GM12878 (cell line): ENCODE results near the gene SLC39A8. TPM values are rescaled to one million over a fixed set of nuclear protein-coding genes. Genes with fewer than 3 reads are reported as not detected.

Source experiments
- CBX3 ChIP-seq: fragments of 200-600 bp; sonication (generic); IDR thresholded peaks from 2 replicates; pipeline ENCODE4 v1.6.1; 2016; ENCODE audit warnings: low read depth, borderline replicate concordance
- FOS ChIP-seq: IDR thresholded peaks from 3 replicates; pipeline ENCODE4 v1.6.1; 2011; ENCODE audit warnings: borderline replicate concordance; ENCODE audit not compliant: insufficient read length; ENCODE audit errors: extremely low read depth
- FOXM1 ChIP-seq: IDR thresholded peaks from 2 replicates; pipeline ENCODE4 v1.6.1; 2012; ENCODE audit warnings: low read depth, mild to moderate bottlenecking, inconsistent platforms, low read length, moderate library complexity
- JUND ChIP-seq: IDR thresholded peaks from 2 replicates; pipeline ENCODE4 v1.6.1; 2012; ENCODE audit warnings: low read depth, mild to moderate bottlenecking, low read length, improper control_type of control experiment, moderate library complexity
- MTA2 ChIP-seq: fragments of 450-650 bp; IDR thresholded peaks from 2 replicates; pipeline ENCODE4 v1.6.1; 2016; ENCODE audit warnings: low read depth, mild to moderate bottlenecking, moderate library complexity
- NRF1 ChIP-seq: conservative IDR thresholded peaks from 2 replicates; pipeline ENCODE4 v1.6.1; 2011; ENCODE audit warnings: mild to moderate bottlenecking, low read depth, low read length, improper control_type of control experiment
- PML ChIP-seq: IDR thresholded peaks from 2 replicates; pipeline ENCODE4 v1.6.1; 2012; ENCODE audit warnings: low read length, inconsistent platforms
- RB1 ChIP-seq: fragments of 450-650 bp; formaldehyde crosslinking; IDR thresholded peaks from 2 replicates; pipeline ENCODE4 v1.6.1; 2017; ENCODE audit warnings: mild to moderate bottlenecking, borderline replicate concordance
- SIN3A ChIP-seq: IDR thresholded peaks from 2 replicates; pipeline ENCODE4 v1.6.1; 2012; ENCODE audit warnings: low read depth, low read length, improper control_type of control experiment
- YBX1 ChIP-seq: fragments of 450-650 bp; IDR thresholded peaks from 2 replicates; pipeline ENCODE4 v1.6.1; 2016; ENCODE audit warnings: antibody characterized with exemption
- ZNF217 ChIP-seq: fragments of 450-650 bp; IDR thresholded peaks from 2 replicates; pipeline ENCODE4 v1.6.1; 2017; ENCODE audit warnings: antibody characterized with exemption, mild to moderate bottlenecking
- polyA plus RNA-seq, 11 experiments: library from polyadenylated mRNA; depleted of rRNA in 4 of 11; unstranded in 6 of 11; stranded (reverse) in 5 of 11; fragments of >200 nt; fragmentation: Nextera tagmentation in 4 of 11; fragmentation: Illumina TruSeq in 1 of 11; extraction: Ambion mirVana in 4 of 11; extraction: Trizol in 1 of 11; gene quantifications; 1 replicate in 1 of 11; 2 replicates in 10 of 11; pipeline versions ENCODE4 v1.2.1 to v1.2.3, GENCODE V29; 2011 to 2016; ENCODE audit warnings: inconsistent platforms in 2 of 11, missing spikeins in 2 of 11, low read depth in 1 of 11
- total RNA-seq, 4 experiments: library from RNA; depleted of rRNA in 3 of 4; stranded (reverse); fragments of >200 nt in 3 of 4; fragmentation: Illumina TruSeq in 1 of 4; extraction: Trizol in 1 of 4; gene quantifications; 2 replicates each; pipeline versions ENCODE4 v1.2.1 to v1.2.3, GENCODE V29; 2013 to 2021
- TF ChIP-seq, protein P1 (sequence below): IDR thresholded peaks from 2 replicates; pipeline ENCODE4 v1.6.1; 2012; ENCODE audit warnings: mild to moderate bottlenecking, low read depth, low read length
- TF ChIP-seq, protein P2 (sequence below), 3 experiments: IDR thresholded peaks in 2 of 3; conservative IDR thresholded peaks in 1 of 3; 2 replicates each; pipeline ENCODE4 v1.5.1; 2011; ENCODE audit warnings: low read depth in 3 of 3, low read length in 3 of 3, mild to moderate bottlenecking in 3 of 3, control low read depth in 2 of 3, moderate library complexity in 2 of 3, inconsistent platforms in 1 of 3, mixed read lengths in 1 of 3; ENCODE audit not compliant: control insufficient read depth in 2 of 3, insufficient read depth in 1 of 3; ENCODE audit errors: extremely low read depth in 1 of 3
- TF ChIP-seq, protein P3 (sequence below): fragments of 150-350 bp; IDR thresholded peaks from 2 replicates; pipeline ENCODE4 v1.6.1; 2014; ENCODE audit warnings: mild to moderate bottlenecking, low read depth, low read length
- TF ChIP-seq, protein P4 (sequence below): fragments of 450-650 bp; conservative IDR thresholded peaks from 2 replicates; pipeline ENCODE4 v1.6.1; 2017; ENCODE audit warnings: mild to moderate bottlenecking, moderate library complexity
- TF ChIP-seq, protein P5 (sequence below): IDR thresholded peaks from 2 replicates; pipeline ENCODE4 v1.6.1; 2012; ENCODE audit warnings: low read length, inconsistent platforms
- TF ChIP-seq, protein P6 (sequence below): IDR thresholded peaks from 2 replicates; pipeline ENCODE4 v1.6.1; 2011; ENCODE audit warnings: low read depth, low read length, improper control_type of control experiment, borderline replicate concordance

Gene SLC39A8
- total and polyA plus RNA-seq, 10 of the 15 experiments (the other 5 are each of a cell fraction or from before 2014, with no cell fraction given), result 7.9 to 47.8 (median 32.8) TPM

DNA sequence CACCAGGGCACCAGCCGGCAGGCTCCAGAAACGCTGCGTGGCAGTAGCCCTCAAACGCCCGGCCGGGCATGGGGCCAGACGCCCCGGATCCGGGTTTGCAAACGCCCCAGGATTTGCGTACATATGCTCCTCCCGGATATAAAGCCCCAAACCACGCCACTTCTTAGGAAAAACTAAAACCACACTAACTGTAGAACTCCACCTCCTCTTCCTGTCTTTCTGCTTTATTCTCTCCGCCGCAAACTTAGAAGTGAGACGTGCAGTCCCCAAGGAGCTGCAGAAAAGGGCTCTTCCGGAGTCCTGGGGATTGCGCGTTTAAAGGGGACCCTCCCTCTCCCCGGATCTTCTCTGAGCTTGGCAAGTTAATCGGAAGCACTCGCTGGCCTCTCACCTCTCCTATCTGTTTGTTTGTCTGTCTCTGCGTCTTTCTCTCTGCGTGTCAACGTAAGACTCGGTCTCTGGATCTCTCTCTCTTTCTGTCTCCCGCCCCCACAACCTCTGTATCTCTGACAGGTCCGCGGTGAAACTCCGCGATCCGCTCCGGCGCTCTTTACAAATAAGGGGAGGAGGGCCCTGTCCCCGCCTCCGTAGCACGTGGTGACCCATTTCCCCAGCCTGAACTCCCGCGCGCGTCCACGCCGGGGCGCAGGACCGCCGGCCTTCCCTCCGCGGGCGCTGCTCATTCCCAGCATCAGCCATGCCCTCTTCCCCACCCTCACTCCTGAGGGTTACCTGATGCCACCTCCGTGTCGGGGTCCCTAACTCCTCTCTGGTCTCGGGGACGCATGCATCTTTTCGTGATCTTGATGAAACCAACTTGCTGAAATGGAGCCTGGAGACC is at the start of gene SLC39A8 (continued):
- TF ChIP-seq, protein P1, sequence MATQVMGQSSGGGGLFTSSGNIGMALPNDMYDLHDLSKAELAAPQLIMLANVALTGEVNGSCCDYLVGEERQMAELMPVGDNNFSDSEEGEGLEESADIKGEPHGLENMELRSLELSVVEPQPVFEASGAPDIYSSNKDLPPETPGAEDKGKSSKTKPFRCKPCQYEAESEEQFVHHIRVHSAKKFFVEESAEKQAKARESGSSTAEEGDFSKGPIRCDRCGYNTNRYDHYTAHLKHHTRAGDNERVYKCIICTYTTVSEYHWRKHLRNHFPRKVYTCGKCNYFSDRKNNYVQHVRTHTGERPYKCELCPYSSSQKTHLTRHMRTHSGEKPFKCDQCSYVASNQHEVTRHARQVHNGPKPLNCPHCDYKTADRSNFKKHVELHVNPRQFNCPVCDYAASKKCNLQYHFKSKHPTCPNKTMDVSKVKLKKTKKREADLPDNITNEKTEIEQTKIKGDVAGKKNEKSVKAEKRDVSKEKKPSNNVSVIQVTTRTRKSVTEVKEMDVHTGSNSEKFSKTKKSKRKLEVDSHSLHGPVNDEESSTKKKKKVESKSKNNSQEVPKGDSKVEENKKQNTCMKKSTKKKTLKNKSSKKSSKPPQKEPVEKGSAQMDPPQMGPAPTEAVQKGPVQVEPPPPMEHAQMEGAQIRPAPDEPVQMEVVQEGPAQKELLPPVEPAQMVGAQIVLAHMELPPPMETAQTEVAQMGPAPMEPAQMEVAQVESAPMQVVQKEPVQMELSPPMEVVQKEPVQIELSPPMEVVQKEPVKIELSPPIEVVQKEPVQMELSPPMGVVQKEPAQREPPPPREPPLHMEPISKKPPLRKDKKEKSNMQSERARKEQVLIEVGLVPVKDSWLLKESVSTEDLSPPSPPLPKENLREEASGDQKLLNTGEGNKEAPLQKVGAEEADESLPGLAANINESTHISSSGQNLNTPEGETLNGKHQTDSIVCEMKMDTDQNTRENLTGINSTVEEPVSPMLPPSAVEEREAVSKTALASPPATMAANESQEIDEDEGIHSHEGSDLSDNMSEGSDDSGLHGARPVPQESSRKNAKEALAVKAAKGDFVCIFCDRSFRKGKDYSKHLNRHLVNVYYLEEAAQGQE, result 0 out of 2 replicates have a peak, but pooled peaks have one; percentile 16
- no peak for TF ChIP-seq CBX3
- TF ChIP-seq, protein P2, sequence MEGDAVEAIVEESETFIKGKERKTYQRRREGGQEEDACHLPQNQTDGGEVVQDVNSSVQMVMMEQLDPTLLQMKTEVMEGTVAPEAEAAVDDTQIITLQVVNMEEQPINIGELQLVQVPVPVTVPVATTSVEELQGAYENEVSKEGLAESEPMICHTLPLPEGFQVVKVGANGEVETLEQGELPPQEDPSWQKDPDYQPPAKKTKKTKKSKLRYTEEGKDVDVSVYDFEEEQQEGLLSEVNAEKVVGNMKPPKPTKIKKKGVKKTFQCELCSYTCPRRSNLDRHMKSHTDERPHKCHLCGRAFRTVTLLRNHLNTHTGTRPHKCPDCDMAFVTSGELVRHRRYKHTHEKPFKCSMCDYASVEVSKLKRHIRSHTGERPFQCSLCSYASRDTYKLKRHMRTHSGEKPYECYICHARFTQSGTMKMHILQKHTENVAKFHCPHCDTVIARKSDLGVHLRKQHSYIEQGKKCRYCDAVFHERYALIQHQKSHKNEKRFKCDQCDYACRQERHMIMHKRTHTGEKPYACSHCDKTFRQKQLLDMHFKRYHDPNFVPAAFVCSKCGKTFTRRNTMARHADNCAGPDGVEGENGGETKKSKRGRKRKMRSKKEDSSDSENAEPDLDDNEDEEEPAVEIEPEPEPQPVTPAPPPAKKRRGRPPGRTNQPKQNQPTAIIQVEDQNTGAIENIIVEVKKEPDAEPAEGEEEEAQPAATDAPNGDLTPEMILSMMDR (IDR thresholded peaks at IDR 0.05 in 2 of 3, conservative IDR thresholded peaks at IDR 0.05 in 1 of 3; ENCODE audit: control insufficient read depth in 2 of 3, extremely low read depth in 1 of 3, insufficient read depth in 1 of 3, low read depth in 3 of 3, low read length in 3 of 3), result peak; percentile 84 to 87 (median 86)
- TF ChIP-seq, protein P3, sequence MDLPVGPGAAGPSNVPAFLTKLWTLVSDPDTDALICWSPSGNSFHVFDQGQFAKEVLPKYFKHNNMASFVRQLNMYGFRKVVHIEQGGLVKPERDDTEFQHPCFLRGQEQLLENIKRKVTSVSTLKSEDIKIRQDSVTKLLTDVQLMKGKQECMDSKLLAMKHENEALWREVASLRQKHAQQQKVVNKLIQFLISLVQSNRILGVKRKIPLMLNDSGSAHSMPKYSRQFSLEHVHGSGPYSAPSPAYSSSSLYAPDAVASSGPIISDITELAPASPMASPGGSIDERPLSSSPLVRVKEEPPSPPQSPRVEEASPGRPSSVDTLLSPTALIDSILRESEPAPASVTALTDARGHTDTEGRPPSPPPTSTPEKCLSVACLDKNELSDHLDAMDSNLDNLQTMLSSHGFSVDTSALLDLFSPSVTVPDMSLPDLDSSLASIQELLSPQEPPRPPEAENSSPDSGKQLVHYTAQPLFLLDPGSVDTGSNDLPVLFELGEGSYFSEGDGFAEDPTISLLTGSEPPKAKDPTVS, result no peak
- TF ChIP-seq, protein P4, sequence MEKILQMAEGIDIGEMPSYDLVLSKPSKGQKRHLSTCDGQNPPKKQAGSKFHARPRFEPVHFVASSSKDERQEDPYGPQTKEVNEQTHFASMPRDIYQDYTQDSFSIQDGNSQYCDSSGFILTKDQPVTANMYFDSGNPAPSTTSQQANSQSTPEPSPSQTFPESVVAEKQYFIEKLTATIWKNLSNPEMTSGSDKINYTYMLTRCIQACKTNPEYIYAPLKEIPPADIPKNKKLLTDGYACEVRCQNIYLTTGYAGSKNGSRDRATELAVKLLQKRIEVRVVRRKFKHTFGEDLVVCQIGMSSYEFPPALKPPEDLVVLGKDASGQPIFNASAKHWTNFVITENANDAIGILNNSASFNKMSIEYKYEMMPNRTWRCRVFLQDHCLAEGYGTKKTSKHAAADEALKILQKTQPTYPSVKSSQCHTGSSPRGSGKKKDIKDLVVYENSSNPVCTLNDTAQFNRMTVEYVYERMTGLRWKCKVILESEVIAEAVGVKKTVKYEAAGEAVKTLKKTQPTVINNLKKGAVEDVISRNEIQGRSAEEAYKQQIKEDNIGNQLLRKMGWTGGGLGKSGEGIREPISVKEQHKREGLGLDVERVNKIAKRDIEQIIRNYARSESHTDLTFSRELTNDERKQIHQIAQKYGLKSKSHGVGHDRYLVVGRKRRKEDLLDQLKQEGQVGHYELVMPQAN, result 0 out of 2 replicates have a peak, but pooled peaks have one; percentile 7
- TF ChIP-seq, protein P5, sequence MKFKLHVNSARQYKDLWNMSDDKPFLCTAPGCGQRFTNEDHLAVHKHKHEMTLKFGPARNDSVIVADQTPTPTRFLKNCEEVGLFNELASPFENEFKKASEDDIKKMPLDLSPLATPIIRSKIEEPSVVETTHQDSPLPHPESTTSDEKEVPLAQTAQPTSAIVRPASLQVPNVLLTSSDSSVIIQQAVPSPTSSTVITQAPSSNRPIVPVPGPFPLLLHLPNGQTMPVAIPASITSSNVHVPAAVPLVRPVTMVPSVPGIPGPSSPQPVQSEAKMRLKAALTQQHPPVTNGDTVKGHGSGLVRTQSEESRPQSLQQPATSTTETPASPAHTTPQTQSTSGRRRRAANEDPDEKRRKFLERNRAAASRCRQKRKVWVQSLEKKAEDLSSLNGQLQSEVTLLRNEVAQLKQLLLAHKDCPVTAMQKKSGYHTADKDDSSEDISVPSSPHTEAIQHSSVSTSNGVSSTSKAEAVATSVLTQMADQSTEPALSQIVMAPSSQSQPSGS, result peak; percentile 73
- no peak for TF ChIP-seq YBX1
- TF ChIP-seq, protein P6, sequence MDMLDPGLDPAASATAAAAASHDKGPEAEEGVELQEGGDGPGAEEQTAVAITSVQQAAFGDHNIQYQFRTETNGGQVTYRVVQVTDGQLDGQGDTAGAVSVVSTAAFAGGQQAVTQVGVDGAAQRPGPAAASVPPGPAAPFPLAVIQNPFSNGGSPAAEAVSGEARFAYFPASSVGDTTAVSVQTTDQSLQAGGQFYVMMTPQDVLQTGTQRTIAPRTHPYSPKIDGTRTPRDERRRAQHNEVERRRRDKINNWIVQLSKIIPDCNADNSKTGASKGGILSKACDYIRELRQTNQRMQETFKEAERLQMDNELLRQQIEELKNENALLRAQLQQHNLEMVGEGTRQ, result peak; percentile 31; the same call in 1 of the 2 replicates
- TF ChIP-seq MTA2, result peak; percentile 72; the same call in 1 of the 2 replicates
- peak; percentile 79 for TF ChIP-seq PML
- TF ChIP-seq JUND, result no peak
- peak; percentile 22; the same call in 1 of the 2 replicates for TF ChIP-seq FOXM1
- TF ChIP-seq SIN3A, result 0 out of 2 replicates have a peak, but pooled peaks have one; percentile 11
- no peak for TF ChIP-seq FOS
- no peak for TF ChIP-seq ZNF217
- TF ChIP-seq NRF1, result no peak
- peak; percentile 44; the same call in 1 of the 2 replicates for TF ChIP-seq RB1
